ENCODE measurements around the gene EGR4. TPM values are rescaled to one million over a fixed set of nuclear protein-coding genes. Genes with fewer than 3 reads are reported as not detected.

EGR4 gene
- total RNA-seq, 5 donors from 2014 or later (not counting 1 experiment from before 2014, with no cell fraction given), result 0.09 to 0.35 (median 0.19) TPM; not detected in 1

DNA sequence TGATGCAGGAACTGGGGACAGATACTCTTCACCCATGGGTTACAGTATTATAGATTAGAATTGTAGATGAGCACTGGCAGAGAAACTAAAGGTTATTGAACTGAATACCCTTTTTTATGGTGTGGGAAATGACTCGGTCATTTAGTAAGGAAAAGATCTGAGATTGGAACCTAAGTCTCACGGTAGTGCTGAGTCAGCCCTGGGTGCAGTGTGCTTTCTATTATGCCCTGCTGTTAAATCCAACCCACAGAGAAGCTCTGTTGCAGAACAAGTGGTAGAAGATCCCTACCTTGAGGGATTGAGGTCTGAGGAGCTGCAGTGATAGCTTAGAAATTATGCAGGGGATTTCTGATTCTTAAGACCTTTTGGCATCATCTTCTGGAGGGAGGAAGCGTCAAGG, 46.5 kb downstream of the EGR4 start:
- no peaks in the 10 kb centered on the region for H3K9me3 ChIP-seq
- ChIA-PET POLR2A (no interaction called here), CTCF (no interaction called here)
- no peak for ATAC-seq (replicated peaks in 1 of 4)
- H3K4me3 ChIP-seq (ENCODE audit: control insufficient read depth in 1 of 2, extremely low read depth in 1 of 2, low read length in 1 of 2), result no peak overlapping the region
- WGBS (ENCODE audit: insufficient coverage), result 76% methylated on average over 3 of the region's 3 CpGs
- Mint-ChIP-seq H3K36me3 (peaks cover 54% of the 10 kb centered on the region), H3K27ac (no peak overlapping the region), H3K4me3 (no peak overlapping the region), H3K27me3 (no peaks in the 10 kb centered on the region), H3K4me1 (peaks cover 2 to 15% (median 10%) of the 10 kb centered on the region in 3 donors), H3K9me3 (no peaks in the 10 kb centered on the region)
- no peak overlapping the region for H3K27ac ChIP-seq (ENCODE audit: low read length)
- no peak for DNase-seq
- peaks cover 9 to 93% of the 10 kb centered on the region in 2 donors for H3K36me3 ChIP-seq (ENCODE audit: control insufficient read depth in 2 of 2, extremely low read depth in 1 of 2, insufficient read depth in 1 of 2, low read length in 1 of 2)
- no peaks in the 10 kb centered on the region for H3K4me1 ChIP-seq (ENCODE audit: control insufficient read depth in 1 of 2, extremely low read depth in 1 of 2, insufficient read depth in 2 of 2, low read length in 2 of 2)
- no peaks in the 10 kb centered on the region for H3K27me3 ChIP-seq (replicated peaks in 1 of 2; ENCODE audit: control insufficient read depth in 2 of 2, extremely low read depth in 1 of 2, insufficient read depth in 2 of 2, low read length in 1 of 2)

DNA sequence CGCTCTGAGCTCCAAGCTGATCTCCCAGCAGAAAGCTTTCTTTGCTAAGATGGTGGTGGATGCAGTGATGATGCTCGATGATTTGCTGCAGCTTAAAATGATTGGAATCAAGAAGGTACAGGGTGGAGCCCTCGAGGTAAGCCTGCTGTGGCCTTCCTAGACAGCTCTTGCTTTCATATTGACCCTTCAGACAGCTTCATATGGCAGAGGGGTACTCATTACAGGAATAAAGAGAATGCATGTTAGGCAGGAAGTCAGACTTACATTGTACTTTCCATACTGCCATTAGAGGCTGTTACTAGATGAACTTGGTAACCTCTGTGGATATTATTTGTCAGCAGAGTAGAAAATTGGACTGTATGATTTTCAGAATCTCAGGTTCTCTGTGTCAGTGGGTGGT, 48.8 kb downstream of the EGR4 start:
- H3K4me1 Mint-ChIP-seq, result peaks cover 2 to 16% (median 15%) of the 10 kb centered on the region in 3 donors
- Histone ChIP-seq H3K9me3 (no peaks in the 10 kb centered on the region), H3K27me3 (replicated peaks in 1 of 2; ENCODE audit: control insufficient read depth in 2 of 2, extremely low read depth in 1 of 2, insufficient read depth in 2 of 2, low read length in 1 of 2) (no peaks in the 10 kb centered on the region), H3K27ac (ENCODE audit: low read length) (no peak overlapping the region), H3K4me1 (ENCODE audit: control insufficient read depth in 1 of 2, extremely low read depth in 1 of 2, insufficient read depth in 2 of 2, low read length in 2 of 2) (no peaks in the 10 kb centered on the region), H3K4me3 (ENCODE audit: control insufficient read depth in 1 of 2, extremely low read depth in 1 of 2, low read length in 1 of 2) (no peak overlapping the region), H3K36me3 (ENCODE audit: control insufficient read depth in 2 of 2, extremely low read depth in 1 of 2, insufficient read depth in 1 of 2, low read length in 1 of 2) (peaks cover 3 to 89% of the 10 kb centered on the region in 2 donors)
- 70% methylated on average over 2 of the region's 3 CpGs for WGBS (ENCODE audit: insufficient coverage)
- H3K9me3 Mint-ChIP-seq, result no peaks in the 10 kb centered on the region
- peaks cover 44% of the 10 kb centered on the region for H3K36me3 Mint-ChIP-seq
- H3K27ac Mint-ChIP-seq, result no peak overlapping the region
- no peak overlapping the region for H3K4me3 Mint-ChIP-seq
- ATAC-seq (replicated peaks in 1 of 4) (no peak), DNase-seq (no peak)
- ChIA-PET POLR2A (no interaction called here), CTCF (interaction anchor here in 1 of 2 donors (0.8 kb wide), 1 partner anchor 16 kb away, joined by 3 read pairs; no protein-coding TSS in a partner anchor)
- H3K27me3 Mint-ChIP-seq, result no peaks in the 10 kb centered on the region

GRCh38 chr2:73243884-73244570, 49.3 kb downstream of the EGR4 start:
- WGBS (ENCODE audit: insufficient coverage), result 63% methylated on average over 3 of the region's 5 CpGs
- Histone ChIP-seq H3K9me3 (no peaks in the 10 kb centered on the region), H3K4me1 (ENCODE audit: control insufficient read depth in 1 of 2, extremely low read depth in 1 of 2, insufficient read depth in 2 of 2, low read length in 2 of 2) (no peaks in the 10 kb centered on the region), H3K36me3 (ENCODE audit: control insufficient read depth in 2 of 2, extremely low read depth in 1 of 2, insufficient read depth in 1 of 2, low read length in 1 of 2) (peaks cover 0 to 89% of the 10 kb centered on the region in 2 donors), H3K4me3 (ENCODE audit: control insufficient read depth in 1 of 2, extremely low read depth in 1 of 2, low read length in 1 of 2) (no peak overlapping the region), H3K27me3 (replicated peaks in 1 of 2; ENCODE audit: control insufficient read depth in 2 of 2, extremely low read depth in 1 of 2, insufficient read depth in 2 of 2, low read length in 1 of 2) (no peaks in the 10 kb centered on the region), H3K27ac (ENCODE audit: low read length) (no peak overlapping the region)
- H3K36me3 Mint-ChIP-seq, result peaks cover 42% of the 10 kb centered on the region
- H3K4me3 Mint-ChIP-seq, result no peak overlapping the region
- ChIA-PET CTCF (no interaction called here), POLR2A (no interaction called here)
- H3K27me3 Mint-ChIP-seq, result no peaks in the 10 kb centered on the region
- no peaks in the 10 kb centered on the region for H3K9me3 Mint-ChIP-seq
- ATAC-seq (replicated peaks in 1 of 4) (no peak), DNase-seq (no peak)
- H3K27ac Mint-ChIP-seq, result no peak overlapping the region
- H3K4me1 Mint-ChIP-seq, result peaks cover 6 to 21% (median 21%) of the 10 kb centered on the region in 3 donors

Other genes with a start within 250 kb of the EGR4 start
- gene SFXN5, start 221.8 kb downstream of the EGR4 start, total RNA-seq, result 10 to 100 TPM in 2 of 5 donors, 1 to 10 TPM in 3; 6.3 to 14.2 (median 9.7) TPM
- 10 to 100 TPM in 4 of 5 donors, 1 to 10 TPM in 1; 7.9 to 15.2 (median 11.0) TPM for gene RAB11FIP5, start 180.6 kb downstream of the EGR4 start, total RNA-seq
- gene NOTO, start 91.0 kb downstream of the EGR4 start, total RNA-seq, result not detected
- gene SMYD5, start 79.3 kb downstream of the EGR4 start, total RNA-seq, result 10 to 100 TPM; 38.2 to 56.9 (median 44.5) TPM
- gene PRADC1, start 60.3 kb downstream of the EGR4 start, total RNA-seq, result 1 to 10 TPM; 6.1 to 9.9 (median 6.4) TPM
- gene CCT7, start 59.2 kb downstream of the EGR4 start, total RNA-seq, result 100 to 1,000 TPM; 120 to 210 (median 193) TPM
- gene FBXO41, start 9.1 kb downstream of the EGR4 start, total RNA-seq, result 10 to 100 TPM; 17.6 to 23.7 (median 19.6) TPM
- 10 to 100 TPM; 25.1 to 31.1 (median 27.3) TPM for gene ALMS1, start 92.3 kb upstream of the EGR4 start, total RNA-seq